OCI-LY3 (cell line): Measurements from ENCODE around the gene CCDC28A.

Source experiments
- H2AFZ ChIP-seq: fragments of 200-600, 300-600 bp; shearing (Covaris generic); 2 replicates; pipeline ENCODE4 v1.6.0; 2014; ENCODE audit warnings: antibody characterized with exemption, low read depth, low read length
- H3K27ac ChIP-seq: fragments of 200-600, 300-600 bp; sonication (generic); 2 replicates; pipeline ENCODE4 v1.5.1; 2014; ENCODE audit warnings: mild to moderate bottlenecking, low read length, moderate library complexity, mixed read lengths
- H3K27me3 ChIP-seq: fragments of 200-600, 300-600 bp; sonication (generic); 2 replicates; pipeline ENCODE4 v1.6.1; 2014; ENCODE audit warnings: low read depth, low read length, mixed read lengths
- H3K36me3 ChIP-seq: fragments of 200-600, 300-600 bp; sonication (generic); replicated peaks from 2 replicates; pipeline ENCODE3; 2014; ENCODE audit warnings: low read depth, low read length, mixed read lengths
- H3K4me1 ChIP-seq: fragments of 300-600, 200-600 bp; sonication (generic); 2 replicates; pipeline ENCODE4 v1.6.1; 2014; ENCODE audit warnings: low read length, mixed read lengths
- H3K4me2 ChIP-seq: fragments of 200-600, 300-600 bp; sonication (generic); 2 replicates; pipeline ENCODE4 v1.6.1; 2014; ENCODE audit warnings: low read length, mixed read lengths
- H3K4me3 ChIP-seq: fragments of 300-600, 200-600 bp; sonication (generic); 2 replicates; pipeline ENCODE4 v1.5.1; 2014; ENCODE audit warnings: antibody characterized with exemption, mild to moderate bottlenecking, low read length, moderate library complexity
- H3K79me2 ChIP-seq: fragments of 300-600, 200-600 bp; shearing (Covaris generic); 2 replicates; pipeline ENCODE4 v1.6.1; 2014; ENCODE audit warnings: mild to moderate bottlenecking, low read length, mixed read lengths
- H3K9ac ChIP-seq: fragments of 300-600, 200-600 bp; shearing (Covaris generic); 2 replicates; pipeline ENCODE4 v1.6.0; 2014; ENCODE audit warnings: mild to moderate bottlenecking, low read length, moderate library complexity
- H3K9me3 ChIP-seq: fragments of 200-600, 300-600 bp; shearing (Covaris generic); 2 replicates; pipeline ENCODE4 v1.6.1; 2014; ENCODE audit warnings: low read length, mixed read lengths; ENCODE audit not compliant: insufficient read depth
- H4K20me1 ChIP-seq: fragments of 200-600, 300-600 bp; sonication (generic); 2 replicates; pipeline ENCODE4 v1.6.1; 2016; ENCODE audit warnings: low read length, mixed read lengths; ENCODE audit not compliant: insufficient read depth
- CTCF ChIP-seq: fragments of 200-600, 300-600 bp; sonication (generic); IDR thresholded peaks from 2 replicates; pipeline ENCODE4 v1.5.1; 2014; ENCODE audit warnings: antibody characterized with exemption, low read length, low read depth
- EZH2phosphoT487 ChIP-seq: fragments of 200-600 bp; shearing (Covaris generic); IDR thresholded peaks from 2 replicates; pipeline ENCODE4 v1.6.1; 2018; ENCODE audit warnings: antibody characterized with exemption, mixed run types, low read depth

CCDC28A gene

GRCh38 chr6:138752017-138752416, 21.6 kb upstream of the CCDC28A start:
- Histone ChIP-seq H3K27ac (no peak overlapping the region), H3K4me1 (no peaks in the 10 kb centered on the region), H3K9me3 (no peaks in the 10 kb centered on the region), H3K4me3 (no peak overlapping the region), H3K4me2 (no peak overlapping the region), H3K79me2 (no peaks in the 10 kb centered on the region), H4K20me1 (no peaks in the 10 kb centered on the region), H3K36me3 (no peaks in the 10 kb centered on the region), H3K9ac (no peak overlapping the region), H3K27me3 (no peaks in the 10 kb centered on the region), H2AFZ (no peak overlapping the region)
- TF ChIP-seq CTCF = no peak
- no peak for TF ChIP-seq EZH2phosphoT487

- H3K9ac ChIP-seq = no peak overlapping the region
- no peaks in the 10 kb centered on the region for H3K9me3 ChIP-seq
- H3K4me2 ChIP-seq = no peak overlapping the region
Measured at GRCh38 chr6:138757136-138757535, 16.4 kb upstream of the CCDC28A start.

GRCh38 chr6:138765896-138766655, 7.5 kb upstream of the CCDC28A start:
- Histone ChIP-seq H3K27me3 (no peaks in the 10 kb centered on the region), H3K9ac (no peak overlapping the region), H3K4me2 (no peak overlapping the region), H4K20me1 (no peaks in the 10 kb centered on the region), H3K79me2 (no peaks in the 10 kb centered on the region), H3K4me3 (no peak overlapping the region), H2AFZ (no peak overlapping the region), H3K36me3 (no peaks in the 10 kb centered on the region), H3K9me3 (no peaks in the 10 kb centered on the region), H3K27ac (no peak overlapping the region), H3K4me1 (peaks cover 16% of the 10 kb centered on the region)
- TF ChIP-seq EZH2phosphoT487 = no peak
- peak; percentile 68 for TF ChIP-seq CTCF

More at GRCh38 chr6:138757136-138757535, 16.4 kb upstream of the CCDC28A start:
- TF ChIP-seq EZH2phosphoT487 (no peak), CTCF (no peak)
- H3K36me3 ChIP-seq = no peaks in the 10 kb centered on the region
- H2AFZ ChIP-seq = no peak overlapping the region
- no peak overlapping the region for H3K4me3 ChIP-seq
- H3K27ac ChIP-seq = no peak overlapping the region
- no peaks in the 10 kb centered on the region for H3K27me3 ChIP-seq
- H4K20me1 ChIP-seq = no peaks in the 10 kb centered on the region
- no peaks in the 10 kb centered on the region for H3K79me2 ChIP-seq
- H3K4me1 ChIP-seq = no peaks in the 10 kb centered on the region

GRCh38 chr6:138769102-138769676, 4.4 kb upstream of the CCDC28A start:
- Histone ChIP-seq H3K27ac (peak overlapping the region; percentile 10; the same call in 1 of the 2 replicates), H3K9me3 (no peaks in the 10 kb centered on the region), H3K79me2 (0 out of 2 replicates have a peak, but pooled peaks cover 3% of the 10 kb centered on the region), H4K20me1 (no peaks in the 10 kb centered on the region), H3K9ac (no peak overlapping the region), H2AFZ (peak overlapping the region; percentile 71; the same call in 1 of the 2 replicates), H3K4me3 (0 out of 2 replicates have a peak overlapping the region, but pooled peaks have one; percentile 31), H3K27me3 (no peaks in the 10 kb centered on the region), H3K36me3 (no peaks in the 10 kb centered on the region), H3K4me1 (peaks cover 25% of the 10 kb centered on the region), H3K4me2 (peak overlapping the region; percentile 59)
- no peak for TF ChIP-seq CTCF
